Brain microvascular endothelial cell (primary cell): ENCODE results near the gene CTNNA3.

ENCODE experiments used
- DNase-seq: peaks from one replicate; pipeline ENCODE4 v3.0.0-alpha.2; 2020
- H3K27ac ChIP-seq: fragments of 250-450 bp; sonication (Bioruptor Pico); 2 replicates; pipeline ENCODE4 v1.5.1; 2020; ENCODE audit warnings: mild to moderate bottlenecking, moderate library complexity
- H3K27me3 ChIP-seq: fragments of 250-450 bp; sonication (Bioruptor Pico); replicated peaks from 2 replicates; pipeline ENCODE4 v1.5.1; 2020; ENCODE audit warnings: mild to moderate bottlenecking
- H3K36me3 ChIP-seq: fragments of 250-450 bp; sonication (Bioruptor Pico); replicated peaks from 2 replicates; pipeline ENCODE4 v1.5.1; 2020; ENCODE audit warnings: mild to moderate bottlenecking
- H3K4me3 ChIP-seq: 2 replicates; pipeline ENCODE4 v1.5.1; 2011; ENCODE audit warnings: low read depth, mild to moderate bottlenecking, control low read depth, low read length, moderate library complexity
- CTCF ChIP-seq: IDR thresholded peaks from 2 replicates; pipeline ENCODE4 v1.5.1; 2011; ENCODE audit warnings: low read depth, mild to moderate bottlenecking, moderate library complexity, low read length, control low read depth, inconsistent platforms; ENCODE audit errors: missing control alignments
- in situ Hi-C: cut with HindIII; loops from 2 replicates; pipeline ENCODE4 v1.10.0; 2017; ENCODE audit warnings: low sequenced_read_pairs, low pct_ligation_motif_present

The CTNNA3 gene

DNA sequence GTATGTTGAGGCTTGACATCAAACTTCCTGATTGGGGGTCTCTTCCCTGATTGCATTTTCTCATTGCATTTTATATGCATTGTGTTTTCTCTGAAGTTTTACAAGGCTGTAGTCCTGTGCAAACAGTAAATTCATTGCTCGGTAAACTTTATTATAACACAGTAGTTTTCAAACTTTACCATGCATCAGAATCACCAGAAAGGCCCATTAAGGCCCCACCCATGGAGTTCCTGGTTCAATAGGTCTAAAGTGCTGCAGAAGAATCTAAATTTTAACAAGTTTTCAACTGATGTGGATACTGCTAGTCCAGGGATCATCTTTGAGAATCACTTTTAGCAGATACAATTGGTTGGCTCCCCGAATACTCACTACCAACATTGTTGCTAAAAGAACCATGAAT is 1404.9 kb downstream of the CTNNA3 start:
- in situ Hi-C loops: no loop called here
- no peak overlapping the region for H3K4me3 ChIP-seq
- H3K36me3 ChIP-seq: no peaks in the 10 kb centered on the region
- H3K27me3 ChIP-seq: no peaks in the 10 kb centered on the region
- no peak for DNase-seq
- H3K27ac ChIP-seq: no peak overlapping the region
- no peak for TF ChIP-seq CTCF

- Histone ChIP-seq H3K4me3 (no peak overlapping the region), H3K36me3 (no peaks in the 10 kb centered on the region), H3K27ac (no peak overlapping the region), H3K27me3 (no peaks in the 10 kb centered on the region)
- TF ChIP-seq CTCF: no peak
- no peak for DNase-seq
- in situ Hi-C loops: no loop called here
Observed at GRCh38 chr10:66284621-66285020, 1411.4 kb downstream of the CTNNA3 start.

DNA sequence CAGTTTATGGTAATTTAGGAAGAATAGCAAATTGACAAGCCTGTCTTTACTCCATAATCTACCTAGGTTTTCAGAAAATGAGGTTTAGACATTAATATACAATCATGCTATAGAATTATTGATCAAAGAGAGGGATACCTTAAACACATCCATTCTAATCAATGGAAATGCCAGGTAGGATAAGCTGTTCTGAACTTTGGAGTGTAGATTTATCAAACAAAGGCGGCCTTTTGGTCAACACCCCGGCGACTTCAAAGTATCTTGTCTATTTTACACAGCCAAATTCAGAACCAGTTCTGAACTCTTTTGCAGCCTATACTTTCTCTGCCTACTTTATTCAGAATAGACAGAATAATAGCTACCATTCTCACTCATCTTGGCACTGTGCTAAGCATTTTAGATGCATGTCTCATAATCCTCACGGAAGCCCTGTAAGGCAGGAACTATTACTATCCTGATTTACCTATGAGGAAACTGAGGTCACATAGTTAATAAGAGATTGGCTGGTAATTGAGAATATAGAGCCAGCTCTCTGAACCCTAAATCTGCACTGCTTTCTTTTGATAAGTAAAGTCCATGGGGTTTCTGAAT is 1412.0 kb downstream of the CTNNA3 start:
- Histone ChIP-seq H3K36me3 (no peaks in the 10 kb centered on the region), H3K27me3 (no peaks in the 10 kb centered on the region), H3K27ac (no peak overlapping the region), H3K4me3 (no peak overlapping the region)
- in situ Hi-C loops: no loop called here
- no peak for TF ChIP-seq CTCF
- no peak for DNase-seq

DNA sequence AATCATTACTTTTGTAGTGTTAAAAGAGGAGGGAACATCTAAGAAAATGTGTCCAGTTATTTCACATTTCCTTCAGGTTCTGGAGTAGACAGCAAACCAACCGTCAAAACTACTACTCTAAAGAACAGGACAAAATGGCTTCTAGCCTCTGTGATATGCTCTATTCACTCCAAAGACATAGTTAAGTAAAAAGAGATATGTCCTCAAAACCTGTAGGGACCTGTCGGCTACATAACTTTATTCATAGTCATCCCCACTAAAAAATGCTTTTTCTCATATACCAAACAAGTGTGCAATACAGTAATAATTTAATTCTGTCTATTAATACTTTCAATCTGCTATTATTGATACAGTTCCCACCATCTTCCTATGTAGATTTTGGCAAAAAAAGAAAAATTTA is 1412.9 kb downstream of the CTNNA3 start:
- in situ Hi-C loops: no loop called here
- Histone ChIP-seq H3K36me3 (no peaks in the 10 kb centered on the region), H3K4me3 (no peak overlapping the region), H3K27me3 (no peaks in the 10 kb centered on the region), H3K27ac (no peak overlapping the region)
- no peak for DNase-seq
- TF ChIP-seq CTCF: no peak

DNA sequence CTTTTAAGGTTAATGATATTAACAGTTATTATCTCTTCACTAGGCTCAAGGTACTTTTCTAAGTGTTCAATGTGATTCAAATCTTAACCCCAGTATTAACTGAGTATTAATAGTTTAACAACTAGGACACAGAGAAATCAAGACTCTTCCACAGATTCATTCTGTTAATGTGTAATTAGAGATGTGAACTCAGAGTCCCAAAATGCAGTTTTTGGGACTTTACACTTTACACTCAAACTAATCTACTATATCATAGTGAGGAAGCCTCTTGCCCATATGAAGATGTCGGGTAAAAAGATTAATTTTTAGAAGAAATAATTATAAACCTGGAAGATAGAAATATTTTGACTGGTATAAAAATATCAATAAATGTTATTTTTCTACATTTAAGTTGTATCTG is 1414.7 kb downstream of the CTNNA3 start:
- no peak for TF ChIP-seq CTCF
- Histone ChIP-seq H3K27me3 (no peaks in the 10 kb centered on the region), H3K36me3 (no peaks in the 10 kb centered on the region), H3K27ac (no peak overlapping the region), H3K4me3 (no peak overlapping the region)
- in situ Hi-C loops: no loop called here
- no peak for DNase-seq

DNA sequence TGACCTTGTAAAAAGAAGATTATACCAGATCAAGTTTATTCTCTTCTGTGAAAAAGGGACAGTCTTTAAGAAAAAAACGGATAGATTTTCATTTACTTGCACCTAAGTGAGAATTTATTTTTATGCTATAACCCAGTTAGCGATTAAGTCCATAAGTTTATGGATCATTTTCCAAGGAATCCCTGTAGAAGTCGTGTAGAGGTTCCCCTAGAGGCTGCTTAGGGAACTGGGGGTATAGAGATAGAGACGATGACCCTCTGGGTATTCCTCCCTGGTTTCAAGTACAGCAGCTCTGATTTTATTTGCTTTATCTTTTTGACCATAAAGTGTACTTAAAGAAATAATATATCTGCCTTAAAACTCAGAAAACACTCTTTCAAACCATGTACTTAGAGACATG is 1418.5 kb downstream of the CTNNA3 start:
- in situ Hi-C loops: no loop called here

More for the DNA sequence above, 1418.5 kb downstream of the CTNNA3 start:
- Histone ChIP-seq H3K27ac (no peak overlapping the region), H3K27me3 (no peaks in the 10 kb centered on the region), H3K4me3 (no peak overlapping the region), H3K36me3 (no peaks in the 10 kb centered on the region)
- peak; percentile 40 for TF ChIP-seq CTCF
- no peak for DNase-seq
